ENCODE data around the gene LRMDA.

DNA sequence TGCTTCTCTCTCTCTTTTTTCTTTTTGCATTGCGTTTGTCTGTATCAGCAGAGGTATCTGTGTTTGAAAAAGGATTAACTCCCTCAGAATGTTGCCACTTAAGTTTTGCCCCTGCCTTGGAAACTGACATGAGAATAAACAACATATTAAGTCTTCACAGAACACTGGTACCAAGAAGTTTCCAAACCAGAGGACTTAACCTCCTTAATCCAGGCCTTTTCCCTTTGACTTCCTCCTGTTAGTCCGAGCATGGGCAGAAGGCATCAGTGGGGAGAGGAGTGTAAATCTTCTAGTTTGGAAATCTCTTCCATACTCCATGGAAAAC lies 681.4 kb downstream of the LRMDA start:
- TF ChIP-seq, protein P1, sequence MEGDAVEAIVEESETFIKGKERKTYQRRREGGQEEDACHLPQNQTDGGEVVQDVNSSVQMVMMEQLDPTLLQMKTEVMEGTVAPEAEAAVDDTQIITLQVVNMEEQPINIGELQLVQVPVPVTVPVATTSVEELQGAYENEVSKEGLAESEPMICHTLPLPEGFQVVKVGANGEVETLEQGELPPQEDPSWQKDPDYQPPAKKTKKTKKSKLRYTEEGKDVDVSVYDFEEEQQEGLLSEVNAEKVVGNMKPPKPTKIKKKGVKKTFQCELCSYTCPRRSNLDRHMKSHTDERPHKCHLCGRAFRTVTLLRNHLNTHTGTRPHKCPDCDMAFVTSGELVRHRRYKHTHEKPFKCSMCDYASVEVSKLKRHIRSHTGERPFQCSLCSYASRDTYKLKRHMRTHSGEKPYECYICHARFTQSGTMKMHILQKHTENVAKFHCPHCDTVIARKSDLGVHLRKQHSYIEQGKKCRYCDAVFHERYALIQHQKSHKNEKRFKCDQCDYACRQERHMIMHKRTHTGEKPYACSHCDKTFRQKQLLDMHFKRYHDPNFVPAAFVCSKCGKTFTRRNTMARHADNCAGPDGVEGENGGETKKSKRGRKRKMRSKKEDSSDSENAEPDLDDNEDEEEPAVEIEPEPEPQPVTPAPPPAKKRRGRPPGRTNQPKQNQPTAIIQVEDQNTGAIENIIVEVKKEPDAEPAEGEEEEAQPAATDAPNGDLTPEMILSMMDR (conservative IDR thresholded peaks at IDR 0.05; ENCODE audit: low read depth, low read length), result no peak
- no peak for TF ChIP-seq EZH2 (IDR thresholded peaks at IDR 0.05; ENCODE audit: borderline replicate concordance, low read depth, low read length, poor library complexity, severe bottlenecking)
